Stimulated activated CD4-positive, alpha-beta T cell treated with anti-CD3 and anti-CD28 coated beads, Interleukin-12 subunit alpha, Interleukin-12 subunit beta, amount 100 ng/mL, for 4 hours (primary cell): ENCODE results near the gene PTCHD1.

ENCODE experiments used
- DNase-seq: peaks from one replicate; pipeline ENCODE4 v3.0.0-alpha.2; 2020

PTCHD1 gene

DNA sequence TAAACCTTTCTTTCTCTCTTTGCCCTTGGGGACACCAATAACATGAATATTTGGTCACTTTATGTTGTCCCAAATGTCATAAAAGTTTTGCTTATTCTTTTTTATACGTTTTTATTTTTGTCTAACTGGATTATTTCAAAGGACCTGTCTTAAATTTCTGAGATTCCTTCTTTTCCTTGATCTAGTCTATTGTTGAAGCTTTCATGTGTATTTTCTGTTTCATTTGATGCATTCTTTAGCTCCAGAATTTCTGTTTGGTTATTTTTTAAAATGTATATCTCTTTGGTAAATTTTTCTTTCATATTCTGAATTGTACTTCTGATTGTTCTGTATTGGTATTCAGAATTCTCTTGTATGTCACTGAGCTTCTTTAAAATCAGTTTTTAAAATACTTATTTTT lies 88.3 kb downstream of the PTCHD1 start:
- DNase-seq: no peak

DNA sequence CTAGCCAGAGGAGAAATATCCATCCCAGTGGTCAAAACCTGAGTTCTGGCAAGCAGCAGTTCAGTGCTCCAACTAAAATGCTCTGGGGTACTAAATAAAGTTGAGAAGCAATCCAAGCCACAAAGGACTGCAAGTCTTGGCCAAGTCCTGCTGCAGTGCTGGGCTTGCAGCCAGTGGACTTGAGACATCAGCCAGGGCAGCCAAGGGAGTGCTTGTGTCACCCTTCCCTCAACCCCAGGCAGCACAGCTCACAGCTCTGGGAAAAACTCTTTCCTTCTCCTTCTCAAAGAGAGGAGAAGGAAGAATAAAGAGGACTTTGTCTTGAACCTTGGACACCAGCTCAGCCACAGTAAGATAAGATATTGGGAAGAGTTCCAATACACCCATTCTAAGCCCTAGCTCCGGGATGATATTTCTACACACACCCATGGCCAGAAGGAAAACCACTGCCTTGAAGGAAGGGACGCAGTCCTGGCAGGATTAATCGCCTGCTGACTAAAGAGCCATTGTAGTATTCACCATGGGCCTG lies 99.8 kb downstream of the PTCHD1 start:
- no peak for DNase-seq

DNA sequence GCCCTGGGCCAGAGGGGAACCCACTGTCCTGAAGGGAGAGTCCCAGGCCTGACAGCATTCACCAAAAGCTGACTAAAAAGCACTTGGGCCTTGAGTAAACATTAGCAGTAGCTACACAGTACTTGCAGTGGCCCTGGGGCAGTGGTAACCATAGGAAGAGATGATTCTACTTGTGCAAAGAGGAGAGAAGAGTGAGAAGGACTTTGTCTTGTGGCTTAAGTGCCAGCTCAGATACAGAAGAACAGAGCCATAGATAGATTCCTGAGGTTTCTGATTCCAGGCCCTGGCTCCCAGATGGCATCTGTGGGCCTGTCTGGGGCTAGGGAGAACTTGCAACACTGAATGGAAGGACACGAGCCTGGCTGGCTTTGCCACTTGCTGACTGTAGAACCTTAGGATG lies 100.5 kb downstream of the PTCHD1 start:
- DNase-seq: no peak

DNA sequence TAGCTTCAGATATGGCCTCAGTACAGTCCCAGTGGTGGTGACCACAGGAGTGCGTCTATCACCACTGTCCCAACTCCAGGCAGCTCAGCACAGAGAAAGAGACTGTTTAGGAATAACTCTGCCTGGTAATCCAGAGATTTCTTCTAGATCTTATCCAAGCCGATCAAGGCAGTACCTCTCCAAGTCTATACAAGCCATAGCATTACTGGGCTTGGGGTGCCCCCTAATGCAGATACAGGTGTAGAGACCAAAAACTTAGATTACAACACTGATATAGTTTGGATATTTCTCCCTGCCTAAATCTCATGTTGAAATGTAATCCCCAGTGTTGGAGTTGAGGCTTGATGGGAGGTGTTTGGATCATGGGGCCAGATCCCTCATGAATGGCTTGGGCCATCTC lies 100.9 kb downstream of the PTCHD1 start:
- DNase-seq: no peak

DNA sequence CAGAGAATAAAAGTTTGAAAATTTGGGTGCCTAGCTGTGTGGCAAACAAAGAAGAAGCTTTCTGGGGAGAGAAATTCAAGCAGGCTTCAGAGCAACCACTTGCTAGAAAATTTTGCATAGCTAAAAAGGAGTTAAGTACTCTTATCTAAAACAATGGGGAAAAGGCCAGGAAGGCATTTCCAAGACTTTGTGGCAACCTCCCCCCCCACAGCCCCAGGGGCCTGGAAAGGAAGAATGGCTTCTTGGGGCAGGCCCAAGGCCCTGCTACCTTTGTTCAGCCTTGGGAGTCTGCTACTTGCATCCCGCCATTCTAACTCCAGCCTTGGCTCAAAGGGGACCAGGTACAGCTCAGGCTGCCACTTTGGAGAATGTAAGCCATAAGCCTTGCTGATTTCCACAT lies 102.2 kb downstream of the PTCHD1 start:
- DNase-seq: no peak

DNA sequence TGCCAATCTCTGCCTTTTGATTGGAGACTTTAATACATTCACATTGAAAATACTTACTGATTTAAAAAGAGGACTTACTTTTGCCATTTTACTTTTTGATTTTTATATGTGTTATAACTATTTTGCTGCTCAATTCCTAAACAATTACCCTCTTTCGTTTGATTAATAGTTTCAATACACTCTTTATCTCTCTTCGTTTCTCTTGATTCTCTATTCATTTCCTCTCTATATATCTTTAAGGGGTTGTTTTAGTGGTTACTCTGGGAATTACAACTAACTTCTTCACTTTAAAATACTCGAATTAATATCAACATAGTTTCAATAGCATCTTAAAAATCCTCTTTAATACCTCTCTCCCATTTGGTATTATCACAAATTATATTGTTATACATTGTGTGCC lies 116.6 kb downstream of the PTCHD1 start:
- no peak for DNase-seq
